Fibroblast of peridontal ligament (primary cell): ENCODE measurements around the gene TP53INP2.
"Not testable (repeated sequence)": the region's sequence is repeated elsewhere in the genome, so short reads cannot be mapped to it uniquely, and the experiment has no call there.

Source experiments
- DNase-seq: peaks from one replicate; pipeline ENCODE4 v3.0.0-alpha.2; 2010; ENCODE audit errors: extremely low read depth

The TP53INP2 gene

DNA sequence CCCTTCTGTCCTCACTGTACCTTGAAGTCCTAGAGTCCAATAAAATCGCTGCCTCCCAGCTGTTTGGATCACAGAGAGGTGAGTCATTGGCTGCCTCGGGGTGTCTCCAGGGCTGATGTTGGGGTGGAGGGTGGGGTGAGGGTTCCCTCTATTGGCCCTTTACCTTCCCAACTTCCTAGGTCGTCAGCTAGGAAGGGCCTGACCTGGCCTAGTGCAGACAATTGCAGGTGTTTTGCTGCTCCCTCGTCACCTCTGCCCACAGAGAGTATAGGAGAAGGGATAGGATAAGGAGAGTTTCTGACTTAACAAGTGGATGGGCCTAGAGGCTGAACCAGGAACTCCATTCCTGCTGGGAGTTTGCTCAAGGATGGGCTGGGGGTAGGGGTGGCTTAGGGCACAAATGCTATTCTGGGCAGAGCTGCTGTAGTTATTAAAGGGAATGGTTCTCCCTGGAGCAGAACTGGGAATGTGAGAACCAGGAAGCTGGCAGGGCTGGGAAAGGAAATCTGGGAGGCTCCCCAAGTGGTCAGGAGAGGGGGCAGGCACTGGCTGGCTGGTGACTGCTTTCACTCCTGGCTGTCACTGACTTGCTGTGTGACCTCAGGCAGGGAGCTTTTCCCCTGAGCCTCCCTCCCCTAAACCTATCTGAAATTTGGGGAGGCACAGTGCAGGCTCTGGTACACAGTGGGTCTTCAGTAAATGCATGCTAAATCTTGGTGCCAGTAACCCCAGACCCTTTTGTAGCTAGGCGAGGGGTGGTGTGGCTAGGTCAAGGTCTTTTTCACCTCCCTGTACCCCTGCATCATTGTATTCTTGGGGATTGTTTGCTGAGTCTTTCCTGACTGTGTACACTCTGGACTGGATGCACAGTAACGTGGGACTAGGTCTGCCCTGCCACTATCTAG is 1.5 kb downstream of the TP53INP2 start:
- DNase-seq, result peak; percentile 45

DNA sequence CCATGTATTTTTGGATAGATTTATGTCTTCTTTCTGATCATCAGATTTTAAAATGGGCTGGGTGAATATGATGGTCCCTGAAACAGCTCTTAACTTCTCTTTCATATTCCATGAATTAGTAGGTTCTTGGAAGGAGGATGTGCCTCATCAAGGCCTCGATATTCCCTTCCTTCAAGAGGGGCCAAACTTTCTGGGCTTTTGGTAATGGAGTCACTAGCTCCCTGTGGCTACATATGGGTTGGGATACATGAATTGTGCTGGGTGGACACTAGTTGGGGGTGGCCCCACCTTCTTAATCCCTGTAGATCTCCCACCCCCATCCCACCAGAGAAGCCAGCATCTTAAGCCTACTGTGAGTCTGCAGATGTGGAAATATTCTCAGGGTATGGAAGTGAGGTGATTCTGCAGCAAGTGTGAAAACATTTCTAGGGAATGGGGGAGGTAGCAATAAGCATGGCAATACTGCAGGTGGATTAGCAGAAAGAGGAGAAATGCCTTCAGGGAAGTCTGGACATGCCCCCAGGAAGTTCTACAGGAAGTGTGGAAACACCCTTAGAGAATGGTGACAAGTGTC is 2.2 kb downstream of the TP53INP2 start:
- no peak for DNase-seq

DNA sequence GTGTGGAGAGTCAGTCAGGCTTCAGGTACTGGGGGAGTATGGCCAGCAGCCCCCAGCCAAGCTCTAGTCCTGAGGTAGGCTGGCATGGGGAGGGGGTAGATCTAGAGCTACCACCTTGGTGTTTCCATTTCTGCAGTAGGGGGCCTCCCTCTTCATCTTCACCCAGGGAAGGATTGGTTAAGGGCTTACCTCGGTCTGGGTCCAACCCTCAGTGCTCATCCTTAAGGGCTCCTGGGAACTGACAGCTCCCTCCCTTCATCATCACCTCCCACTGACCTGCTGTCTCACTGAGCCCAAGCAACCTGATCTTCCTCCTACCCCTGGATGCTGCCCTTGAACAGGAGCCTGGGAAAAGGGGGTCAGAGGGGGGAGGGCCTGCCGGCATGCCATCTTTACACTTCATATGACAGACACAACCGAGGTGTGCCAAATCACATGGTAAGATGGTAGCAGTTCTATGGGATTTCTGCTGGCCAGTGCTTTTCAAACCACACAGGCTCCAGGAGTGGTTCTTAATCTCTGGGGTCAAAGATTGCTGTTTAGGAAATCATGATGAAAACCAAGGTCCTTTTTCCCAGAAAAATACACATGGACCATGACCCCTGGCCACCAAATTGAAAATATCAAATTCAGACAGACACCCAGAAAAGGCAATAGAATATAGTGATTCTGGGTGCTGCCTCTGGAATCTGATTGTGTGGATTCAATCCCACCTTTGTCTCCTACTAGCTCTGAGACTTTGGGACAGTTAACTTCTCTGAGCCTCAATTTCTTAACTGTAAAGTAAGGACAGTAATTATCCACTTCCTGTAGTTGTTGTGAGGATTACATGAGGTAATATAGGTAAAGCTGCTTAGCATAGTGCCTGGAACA is 3.0 kb downstream of the TP53INP2 start:
- DNase-seq, result no peak

DNA sequence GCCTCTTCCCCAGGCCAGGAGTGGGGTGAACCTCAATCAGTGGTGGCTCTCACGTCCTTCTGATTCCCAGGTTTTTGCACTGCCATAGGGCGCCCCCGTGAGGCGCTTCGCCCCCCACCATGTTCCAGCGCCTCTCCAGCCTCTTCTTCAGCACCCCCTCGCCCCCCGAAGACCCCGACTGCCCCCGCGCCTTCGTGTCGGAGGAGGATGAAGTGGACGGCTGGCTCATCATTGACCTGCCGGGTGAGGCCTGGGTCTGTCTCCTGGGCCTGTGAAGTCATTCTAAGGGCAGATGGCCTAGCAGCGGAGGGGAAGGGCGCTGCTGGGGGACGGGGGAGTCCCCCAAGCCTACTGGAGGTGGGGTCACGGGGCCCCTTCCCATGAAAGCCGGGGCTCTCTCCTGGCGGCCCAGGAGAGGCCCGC is 4.5 kb downstream of the TP53INP2 start:
- peak; percentile 42 for DNase-seq

DNA sequence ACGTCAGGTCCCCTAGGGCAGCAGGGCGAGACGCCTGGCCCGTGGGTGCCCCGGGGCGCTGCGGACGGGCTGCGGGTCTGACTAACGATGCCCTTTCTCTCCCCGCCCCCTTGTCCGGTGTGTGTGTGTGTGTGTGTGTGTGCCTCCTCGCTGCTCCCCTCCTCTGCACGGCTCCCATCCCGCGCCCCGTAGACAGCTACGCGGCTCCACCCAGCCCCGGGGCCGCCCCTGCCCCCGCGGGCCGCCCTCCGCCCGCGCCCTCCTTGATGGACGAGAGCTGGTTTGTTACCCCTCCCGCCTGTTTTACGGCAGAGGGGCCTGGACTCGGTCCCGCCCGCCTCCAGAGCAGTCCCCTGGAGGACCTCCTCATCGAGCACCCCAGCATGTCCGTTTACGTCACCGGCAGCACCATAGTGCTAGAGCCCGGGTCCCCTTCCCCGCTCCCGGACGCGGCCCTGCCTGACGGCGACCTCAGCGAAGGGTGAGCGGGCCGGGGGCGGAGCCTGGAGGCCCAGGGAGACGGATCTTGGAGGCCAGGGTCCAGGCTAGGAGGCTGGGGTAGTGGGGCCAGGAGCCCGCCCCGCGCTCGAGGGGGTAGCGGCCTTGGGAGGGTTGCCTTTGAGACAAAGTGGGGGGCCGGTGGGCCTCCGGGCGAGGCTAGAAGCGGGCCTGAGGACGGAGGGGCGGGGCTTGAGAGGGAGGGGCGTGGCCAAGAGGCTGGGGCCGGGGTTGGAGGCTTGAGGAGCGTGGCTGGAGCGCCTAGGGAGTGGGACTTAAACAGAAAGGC is 5.1 kb downstream of the TP53INP2 start:
- DNase-seq, result peak; percentile 74

DNA sequence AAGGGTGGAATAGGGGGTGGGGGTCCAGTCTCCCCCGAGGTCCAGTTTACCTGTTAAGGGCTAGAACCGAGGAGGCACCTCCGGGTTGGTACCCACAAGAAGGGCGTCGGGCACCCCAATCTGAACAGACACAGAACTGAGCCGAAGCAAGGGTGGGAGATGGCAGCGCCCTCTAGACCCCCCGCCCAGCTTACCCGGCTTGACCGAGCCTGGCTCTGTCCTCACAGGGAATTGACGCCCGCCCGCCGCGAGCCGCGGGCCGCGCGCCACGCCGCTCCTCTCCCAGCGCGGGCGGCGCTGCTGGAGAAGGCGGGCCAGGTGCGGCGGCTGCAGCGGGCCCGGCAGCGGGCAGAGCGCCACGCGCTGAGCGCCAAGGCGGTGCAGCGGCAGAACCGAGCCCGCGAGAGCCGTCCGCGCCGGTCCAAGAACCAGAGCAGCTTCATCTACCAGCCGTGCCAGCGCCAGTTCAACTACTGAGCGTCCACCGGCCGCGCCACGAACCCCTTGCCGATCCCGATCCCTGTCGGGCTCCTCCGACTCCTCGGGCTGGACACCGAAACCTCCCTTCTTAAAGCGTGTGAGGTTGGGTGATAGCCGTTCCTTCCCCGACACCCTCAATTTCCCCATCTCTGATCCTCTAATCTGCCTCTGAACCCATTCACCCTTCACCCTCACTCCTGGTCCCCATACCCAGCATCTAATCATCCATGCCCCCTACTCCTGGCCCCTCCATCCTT is 5.9 kb downstream of the TP53INP2 start:
- DNase-seq, result no peak

DNA sequence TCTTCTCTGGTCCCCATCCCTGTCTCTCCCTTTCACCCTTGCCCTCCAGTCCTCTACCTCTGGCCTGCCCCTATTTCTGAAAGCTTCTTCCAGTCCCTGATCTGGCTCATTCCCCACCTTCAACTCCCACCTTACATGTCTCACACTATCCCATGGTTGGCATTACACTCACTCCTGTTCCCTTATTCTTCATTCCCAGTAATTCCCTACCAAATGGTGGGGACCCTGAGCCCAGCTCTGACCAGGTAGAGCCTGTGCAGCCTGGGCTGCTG is 6.4 kb downstream of the TP53INP2 start:
- no peak for DNase-seq

DNA sequence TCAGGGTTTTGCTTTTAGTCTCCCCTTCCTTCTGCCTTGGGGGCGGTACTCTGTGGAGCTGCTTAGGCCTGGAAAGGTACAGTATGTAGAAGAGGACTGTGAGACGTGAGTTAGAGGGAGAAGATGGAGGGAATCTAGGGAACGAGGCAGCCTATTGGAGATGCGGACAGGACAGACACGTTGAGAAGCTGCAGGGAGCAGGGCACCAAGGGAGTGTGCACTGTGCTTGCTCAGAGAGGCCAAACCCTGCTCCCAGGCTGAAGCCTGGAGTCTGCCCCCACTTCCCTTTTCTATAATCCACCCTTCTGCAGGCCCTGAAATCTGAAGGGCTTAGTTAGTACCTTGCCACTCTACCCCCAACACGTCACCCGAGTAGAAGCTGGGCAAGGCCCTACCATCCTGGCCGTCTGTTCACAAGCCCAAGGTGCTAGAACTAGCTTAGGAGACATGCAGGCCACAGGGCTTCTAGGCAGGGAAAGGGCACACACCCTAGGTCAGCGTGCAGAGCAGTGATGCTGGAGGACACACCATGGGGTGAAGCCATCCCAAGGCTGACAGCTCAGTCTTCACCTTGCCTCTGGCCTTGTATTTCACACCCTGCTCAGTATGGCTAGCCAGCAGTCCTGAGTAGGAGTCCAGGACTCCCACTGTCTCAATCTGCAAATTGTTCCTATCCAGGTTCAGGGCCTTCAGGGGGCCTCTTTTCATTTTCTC is 6.9 kb downstream of the TP53INP2 start:
- no peak for DNase-seq

DNA sequence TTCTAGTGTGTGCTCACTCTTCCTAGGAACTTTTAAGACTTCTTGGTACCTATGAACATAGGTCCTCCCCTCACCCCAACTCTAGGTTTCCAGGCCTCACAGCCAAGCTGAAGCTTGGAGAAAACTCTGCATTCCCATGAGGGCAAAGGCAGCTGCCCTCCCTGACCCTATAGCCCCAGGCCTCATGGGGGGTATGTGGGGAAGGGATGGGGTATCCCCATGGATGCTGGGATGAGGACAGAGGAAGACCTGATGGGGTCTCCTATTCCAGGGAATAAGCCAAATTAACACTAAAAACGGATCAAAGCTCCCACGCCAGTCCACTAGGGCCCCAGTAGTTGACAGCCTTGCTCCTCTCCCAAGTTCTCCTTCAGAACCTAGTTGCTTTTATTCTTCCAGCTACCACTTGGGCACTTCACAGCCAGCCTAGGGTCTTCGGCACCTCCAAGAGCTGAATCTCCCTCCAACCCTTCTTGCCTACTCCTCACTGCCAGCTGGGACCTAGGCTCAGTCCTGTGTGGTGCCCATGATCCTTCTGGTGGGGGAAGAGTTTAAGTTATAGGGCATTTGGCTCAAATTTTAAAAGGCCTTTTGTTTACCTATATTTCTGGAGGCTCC is 7.8 kb downstream of the TP53INP2 start:
- no peak for DNase-seq

DNA sequence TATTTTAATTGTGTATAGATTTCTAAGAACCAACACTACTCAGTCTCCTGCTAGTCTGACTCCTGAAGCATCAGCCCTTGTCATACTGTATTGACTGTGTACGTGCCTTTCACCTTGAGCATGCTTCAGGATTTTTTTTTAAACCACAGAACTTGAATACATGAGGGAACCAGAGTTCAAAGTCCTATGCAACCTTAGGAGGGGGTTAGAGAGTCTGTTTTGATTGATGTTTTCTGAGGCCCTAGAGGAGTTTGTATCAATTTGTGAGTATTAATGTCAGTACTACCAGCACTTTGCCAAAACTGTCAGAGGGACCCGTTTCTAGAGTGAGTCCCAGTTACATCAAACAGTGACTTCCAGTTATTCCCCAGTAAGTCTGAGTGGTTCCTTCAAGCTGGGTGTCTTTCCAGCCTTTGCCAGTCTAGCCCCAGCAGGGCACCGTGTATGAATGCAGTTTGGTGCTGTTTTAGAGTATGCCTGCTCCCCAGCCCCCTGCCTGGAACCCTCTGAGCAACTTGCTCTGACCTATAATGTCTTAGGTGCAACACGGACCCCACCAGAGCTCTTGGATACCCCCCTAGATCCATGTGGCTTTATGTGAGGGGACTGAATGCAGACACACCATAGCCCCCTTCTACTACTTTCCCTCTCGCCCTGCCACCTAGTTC is 8.5 kb downstream of the TP53INP2 start:
- no peak for DNase-seq

DNA sequence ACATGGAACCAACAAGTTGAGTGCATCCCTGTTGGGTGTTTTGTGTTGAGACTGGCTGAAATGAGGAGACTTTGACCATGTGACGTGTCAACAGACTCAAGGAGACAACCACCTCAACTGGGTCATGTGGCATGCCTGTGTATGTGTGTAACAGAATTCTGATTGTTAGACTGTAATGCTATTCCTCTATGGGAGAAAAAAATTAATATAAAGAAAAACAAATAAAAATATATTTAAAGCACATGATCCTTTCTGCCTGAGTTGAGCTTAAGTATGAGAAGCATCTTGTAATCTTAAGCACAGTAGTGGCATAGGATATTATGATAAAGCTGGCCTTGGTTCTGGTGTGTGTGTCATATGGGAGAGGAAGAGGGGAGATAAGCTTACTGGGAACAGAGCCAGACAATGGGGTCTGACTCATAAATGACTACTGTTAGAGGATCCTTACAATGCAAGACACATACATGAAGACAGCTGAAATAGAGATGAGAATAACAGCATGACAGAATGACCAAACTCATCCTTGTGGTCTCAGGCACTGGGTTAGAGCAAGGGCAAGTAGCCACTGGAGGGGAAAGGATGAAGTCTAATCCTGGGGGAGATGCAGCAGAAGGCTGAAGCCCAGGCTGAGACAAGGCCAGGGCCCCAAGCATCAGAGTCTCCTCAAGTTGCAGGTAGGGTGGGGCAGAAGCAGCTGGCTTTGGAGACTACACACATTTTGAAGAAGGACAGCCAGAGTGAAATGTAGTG is 9.2 kb downstream of the TP53INP2 start:
- DNase-seq, result peak; percentile 98

DNA sequence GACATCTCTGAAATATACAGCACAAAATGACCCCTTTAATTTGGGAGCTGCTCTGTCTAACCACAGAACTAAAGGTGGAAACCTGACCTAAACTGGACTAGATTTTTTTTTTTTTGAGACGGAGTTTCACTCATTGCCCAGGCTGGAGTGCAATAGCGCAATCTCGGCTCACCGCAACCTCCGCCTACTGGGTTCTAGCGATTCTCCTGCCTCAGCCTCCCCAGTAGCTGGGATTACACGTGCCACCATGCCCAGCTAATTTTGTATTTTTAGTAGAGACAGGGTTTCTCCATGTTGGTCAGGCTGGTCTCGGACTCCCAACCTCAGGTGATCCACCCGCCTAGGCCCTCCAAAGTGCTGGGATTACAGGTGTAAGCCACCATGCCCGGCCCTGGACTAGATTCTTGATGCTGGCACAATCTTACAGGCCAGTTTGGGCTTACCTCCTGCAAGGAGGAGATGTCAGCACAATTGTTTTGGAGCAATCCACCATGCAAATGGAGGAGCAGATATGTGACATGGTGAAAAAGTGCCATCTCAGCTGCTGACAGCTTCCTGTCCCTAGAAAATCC is 9.9 kb downstream of the TP53INP2 start:
- not testable (repeated sequence) for DNase-seq

DNA sequence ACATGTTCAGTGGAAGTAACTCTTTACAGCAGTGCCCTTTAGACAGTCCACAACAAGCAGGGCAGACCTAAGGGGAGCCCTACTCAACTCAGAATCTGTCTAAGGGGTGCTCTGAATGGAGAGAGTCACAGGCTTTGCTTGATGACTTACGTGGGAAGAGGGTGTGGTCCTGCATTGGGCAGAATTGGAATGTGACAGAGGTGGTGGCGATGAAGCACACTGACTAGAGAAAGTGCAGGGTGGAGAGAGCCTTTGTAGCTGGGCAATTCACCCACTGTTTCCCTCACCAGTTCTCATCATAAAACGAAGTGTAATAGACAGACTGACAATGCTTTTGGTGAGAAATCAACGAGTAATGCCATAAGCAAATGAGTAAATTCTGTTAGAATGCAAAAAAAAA is 11.2 kb downstream of the TP53INP2 start:
- DNase-seq, result no peak

DNA sequence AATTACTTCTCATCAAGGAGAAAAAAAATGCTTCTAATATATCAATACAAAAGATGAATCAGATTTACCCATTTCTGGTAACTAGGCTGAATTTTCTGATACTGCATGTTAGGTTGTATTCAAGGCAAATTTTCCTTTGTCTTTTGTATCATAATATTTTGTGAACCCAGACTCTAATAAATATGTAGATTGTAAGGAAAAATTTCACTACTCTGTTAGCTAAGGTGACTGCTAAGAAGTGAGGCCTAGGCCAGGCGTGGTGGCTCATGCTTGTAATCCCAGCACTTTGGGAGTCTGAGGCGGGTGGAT is 12.7 kb downstream of the TP53INP2 start:
- DNase-seq, result no peak

DNA sequence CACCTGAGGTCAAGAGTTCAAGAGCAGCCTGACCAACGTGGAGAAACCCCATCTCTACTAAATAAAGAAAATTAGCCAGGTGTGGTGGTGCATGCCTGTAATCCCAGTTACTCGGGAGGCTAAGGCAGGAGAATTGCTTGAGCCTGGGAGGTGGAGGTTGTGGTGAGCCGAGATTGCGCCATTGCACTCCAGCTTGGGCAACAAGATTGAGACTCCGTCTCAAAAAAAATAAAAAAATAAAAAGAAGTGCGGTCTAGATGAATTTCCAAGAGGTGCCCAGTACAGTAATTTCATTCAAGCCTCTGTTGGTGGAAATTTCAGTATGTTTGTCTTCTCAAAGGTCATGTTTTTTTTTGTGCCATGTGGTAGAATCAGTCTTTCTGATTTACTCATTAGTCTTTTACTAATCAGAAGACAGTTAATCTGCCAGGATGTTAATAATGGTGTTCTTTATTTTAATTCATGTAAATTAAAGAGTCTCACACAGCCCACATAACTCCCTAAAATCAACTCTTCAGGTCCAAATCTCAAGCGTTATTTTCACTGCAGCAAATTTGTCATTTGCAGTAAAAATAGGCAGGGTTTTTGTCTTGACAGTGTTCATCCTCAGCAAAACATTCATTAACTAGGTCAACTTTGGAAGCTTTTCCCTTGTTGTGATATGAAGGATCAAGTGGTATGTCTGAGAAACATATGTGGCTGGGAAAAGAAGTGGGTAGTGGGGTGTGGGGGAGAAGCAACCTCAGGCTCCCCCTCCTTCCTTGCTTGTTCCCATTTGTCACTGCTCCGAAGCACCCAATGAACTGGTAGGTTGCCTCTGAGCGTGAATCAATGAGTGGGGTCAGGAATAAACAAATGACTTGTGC is 13.3 kb downstream of the TP53INP2 start:
- DNase-seq, result no peak

DNA sequence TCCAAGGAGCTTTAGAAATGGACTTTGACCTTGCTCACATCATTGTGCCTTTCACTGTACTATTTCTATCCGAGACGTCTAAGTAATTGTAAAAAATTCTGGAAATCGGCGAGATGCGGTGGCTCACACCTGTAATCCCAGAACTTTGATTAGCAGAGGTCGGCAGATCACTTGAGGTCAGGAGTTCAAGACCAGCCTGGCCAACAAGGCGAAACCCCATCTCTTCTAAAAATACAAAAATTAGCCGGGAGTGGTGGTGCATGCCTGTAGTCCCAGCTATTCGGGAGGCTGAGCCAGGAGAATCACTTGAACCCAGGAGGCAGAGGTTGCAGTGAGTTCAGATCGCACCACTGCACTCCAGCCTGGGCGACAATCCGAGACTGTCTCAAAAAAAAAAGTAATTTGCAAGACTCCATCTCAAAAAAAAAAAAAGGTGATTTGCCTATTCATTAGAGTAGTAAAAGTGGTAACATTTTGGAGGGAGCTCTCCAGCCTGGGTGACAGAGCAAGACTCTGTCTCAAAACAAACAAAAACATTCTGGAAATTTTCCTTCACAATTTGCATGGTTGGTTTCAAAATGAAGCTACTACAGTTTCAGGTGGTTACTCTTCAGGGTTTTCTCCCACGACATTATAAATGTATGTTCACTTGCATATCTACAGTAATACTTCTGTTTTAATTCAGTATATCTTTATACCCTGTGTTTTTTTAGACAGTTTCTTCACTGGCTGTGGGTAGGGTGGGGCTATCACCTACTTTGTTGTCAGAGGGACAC is 15.3 kb downstream of the TP53INP2 start:
- not testable (repeated sequence) for DNase-seq

DNA sequence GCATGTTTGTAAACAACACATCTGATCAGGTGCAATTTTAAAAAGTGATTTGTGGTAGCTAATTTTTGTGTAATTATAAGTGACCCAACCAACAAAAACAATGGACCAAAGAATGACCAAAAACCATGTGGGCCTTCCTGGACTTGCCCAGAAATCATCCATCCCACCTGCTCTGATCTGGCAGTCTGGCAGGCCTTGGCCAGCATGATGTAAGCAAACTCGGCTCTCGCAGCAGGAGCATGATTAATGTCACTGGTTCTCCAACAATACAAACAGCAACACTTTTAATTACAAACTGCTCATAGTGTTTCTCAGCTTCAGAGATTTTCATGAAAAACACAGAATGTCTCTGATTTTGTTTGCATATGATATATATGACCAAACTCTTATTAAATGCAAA is 16.1 kb downstream of the TP53INP2 start:
- no peak for DNase-seq
